Thyroid gland (tissue), 4 donors: Measurements from ENCODE around the gene SLC10A7.

ENCODE experiments used
- POLR2A ChIP-seq, 2 donors: fragments of 450-650 bp; IDR thresholded peaks; one replicate each; pipeline ENCODE4 v1.6.1; 2017; ENCODE audit warnings: antibody characterized with exemption in 2 of 2, mild to moderate bottlenecking in 2 of 2, moderate library complexity in 1 of 2
- TF ChIP-seq, protein P1 (sequence below), 6 experiments: fragments of 200-600 bp in 3 of 6; fragments of 450-650 bp in 3 of 6; sonication (generic) in 3 of 6; IDR thresholded peaks; one replicate each; pipeline ENCODE4 v1.5.1; 2016 to 2019; ENCODE audit warnings: antibody characterized with exemption in 6 of 6, mild to moderate bottlenecking in 2 of 6, inconsistent platforms in 1 of 6, moderate library complexity in 1 of 6

DNA sequence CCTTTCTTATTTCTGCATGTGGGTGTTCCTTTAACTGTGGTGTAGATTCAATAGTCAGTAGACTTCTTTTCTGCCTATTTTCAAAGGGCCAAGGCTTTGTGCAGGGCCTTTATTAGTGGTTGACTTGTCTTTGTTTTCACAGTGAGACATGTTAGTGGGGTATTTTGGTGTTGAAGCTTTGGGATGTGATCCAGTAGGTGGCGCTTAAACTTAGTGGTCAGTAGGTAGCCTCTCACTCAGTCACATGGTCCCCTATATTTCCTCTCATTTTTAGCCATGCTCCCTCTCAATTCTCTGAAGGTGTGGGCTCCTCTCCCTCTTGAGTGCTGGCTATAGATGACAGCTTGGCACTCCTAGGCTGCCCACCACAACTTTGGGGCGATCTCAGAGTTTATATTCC, 23.4 kb upstream of the SLC10A7 start:
- no peak for TF ChIP-seq POLR2A (IDR thresholded peaks at IDR 0.05)
- TF ChIP-seq, protein P1, sequence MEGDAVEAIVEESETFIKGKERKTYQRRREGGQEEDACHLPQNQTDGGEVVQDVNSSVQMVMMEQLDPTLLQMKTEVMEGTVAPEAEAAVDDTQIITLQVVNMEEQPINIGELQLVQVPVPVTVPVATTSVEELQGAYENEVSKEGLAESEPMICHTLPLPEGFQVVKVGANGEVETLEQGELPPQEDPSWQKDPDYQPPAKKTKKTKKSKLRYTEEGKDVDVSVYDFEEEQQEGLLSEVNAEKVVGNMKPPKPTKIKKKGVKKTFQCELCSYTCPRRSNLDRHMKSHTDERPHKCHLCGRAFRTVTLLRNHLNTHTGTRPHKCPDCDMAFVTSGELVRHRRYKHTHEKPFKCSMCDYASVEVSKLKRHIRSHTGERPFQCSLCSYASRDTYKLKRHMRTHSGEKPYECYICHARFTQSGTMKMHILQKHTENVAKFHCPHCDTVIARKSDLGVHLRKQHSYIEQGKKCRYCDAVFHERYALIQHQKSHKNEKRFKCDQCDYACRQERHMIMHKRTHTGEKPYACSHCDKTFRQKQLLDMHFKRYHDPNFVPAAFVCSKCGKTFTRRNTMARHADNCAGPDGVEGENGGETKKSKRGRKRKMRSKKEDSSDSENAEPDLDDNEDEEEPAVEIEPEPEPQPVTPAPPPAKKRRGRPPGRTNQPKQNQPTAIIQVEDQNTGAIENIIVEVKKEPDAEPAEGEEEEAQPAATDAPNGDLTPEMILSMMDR (IDR thresholded peaks at IDR 0.05): no peak
